Mucosa of descending colon (tissue), 3 donors: Measurements from ENCODE around the gene SCUBE3. TPM values are rescaled to one million over a fixed set of nuclear protein-coding genes. Genes with fewer than 3 reads are reported as not detected.

ENCODE experiments used
- ATAC-seq: fragments of 200-7000 bp; cut with Tn5 transposase; one replicate; pipeline ENCODE4 v1.9.1; 2020; ENCODE audit warnings: mild to moderate bottlenecking, moderate library complexity
- DNase-seq, 3 donors: peaks; one replicate each; pipeline ENCODE4 v3.0.0-alpha.2; 2020
- H3K36me3 ChIP-seq: fragments of 200-600 bp; one replicate; pipeline ENCODE4 v1.8.0; 2021; ENCODE audit warnings: low read depth, mild to moderate bottlenecking
- H3K4me1 ChIP-seq: fragments of 200-600 bp; one replicate; pipeline ENCODE4 v1.8.0; 2021; ENCODE audit warnings: low read depth, mild to moderate bottlenecking
- H3K4me3 ChIP-seq: fragments of 200-600 bp; one replicate; pipeline ENCODE4 v1.8.0; 2021; ENCODE audit warnings: mild to moderate bottlenecking
- H3K9me3 ChIP-seq: fragments of 200-600 bp; one replicate; pipeline ENCODE4 v1.8.0; 2021; ENCODE audit warnings: mild to moderate bottlenecking
- intact Hi-C, 2 donors: fragments of 100-400 bp; cut with DNase I in 1 of 2; cut with micrococcal nuclease in 1 of 2; formaldehyde crosslinking; loops; one replicate each; pipeline versions ENCODE4 v1.11.0 to v1.11.1; 2022; cut with DNase I, micrococcal nuclease
- total RNA-seq, 3 donors: library from RNA; stranded (reverse); fragmentation: NEBNext Ultra II Directional in 2 of 3; extraction: Animal tissue kit (Norgen Biotek cat#: 25700) in 2 of 3; gene quantifications; one replicate each; pipeline versions ENCODE4 v1.2.1 to v1.2.4, GENCODE V29; 2021 to 2023
- TF ChIP-seq, protein P1 (sequence below): fragments of 200-600 bp; IDR thresholded peaks from one replicate; pipeline ENCODE4 v1.8.0; 2022; ENCODE audit warnings: antibody characterized with exemption, mild to moderate bottlenecking
- donor health status: DM: no; HTN: no; CAD: no; lungs with moderate emphysema.
- donor health status: DM: no; HTN: no; CAD: no.
- donor health status: DM: no; HTN: yes; CAD: no.

Gene SCUBE3
- total RNA-seq, 3 donors from 2014 or later: 0.14 to 11.6 (median 0.26) TPM

- ATAC-seq: no peak
- Histone ChIP-seq H3K36me3 (no peaks in the 10 kb centered on the region), H3K4me1 (no peaks in the 10 kb centered on the region), H3K4me3 (no peak overlapping the region), H3K9me3 (no peaks in the 10 kb centered on the region)
- TF ChIP-seq, protein P1, sequence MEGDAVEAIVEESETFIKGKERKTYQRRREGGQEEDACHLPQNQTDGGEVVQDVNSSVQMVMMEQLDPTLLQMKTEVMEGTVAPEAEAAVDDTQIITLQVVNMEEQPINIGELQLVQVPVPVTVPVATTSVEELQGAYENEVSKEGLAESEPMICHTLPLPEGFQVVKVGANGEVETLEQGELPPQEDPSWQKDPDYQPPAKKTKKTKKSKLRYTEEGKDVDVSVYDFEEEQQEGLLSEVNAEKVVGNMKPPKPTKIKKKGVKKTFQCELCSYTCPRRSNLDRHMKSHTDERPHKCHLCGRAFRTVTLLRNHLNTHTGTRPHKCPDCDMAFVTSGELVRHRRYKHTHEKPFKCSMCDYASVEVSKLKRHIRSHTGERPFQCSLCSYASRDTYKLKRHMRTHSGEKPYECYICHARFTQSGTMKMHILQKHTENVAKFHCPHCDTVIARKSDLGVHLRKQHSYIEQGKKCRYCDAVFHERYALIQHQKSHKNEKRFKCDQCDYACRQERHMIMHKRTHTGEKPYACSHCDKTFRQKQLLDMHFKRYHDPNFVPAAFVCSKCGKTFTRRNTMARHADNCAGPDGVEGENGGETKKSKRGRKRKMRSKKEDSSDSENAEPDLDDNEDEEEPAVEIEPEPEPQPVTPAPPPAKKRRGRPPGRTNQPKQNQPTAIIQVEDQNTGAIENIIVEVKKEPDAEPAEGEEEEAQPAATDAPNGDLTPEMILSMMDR: no peak
- no peak for DNase-seq
- intact Hi-C loops: no loop called here
Observed at GRCh38 chr6:35231563-35231962, 17.8 kb downstream of the SCUBE3 start.

- DNase-seq (no peak), ATAC-seq (no peak)
- Histone ChIP-seq H3K36me3 (no peaks in the 10 kb centered on the region), H3K4me3 (no peak overlapping the region), H3K4me1 (no peaks in the 10 kb centered on the region), H3K9me3 (no peaks in the 10 kb centered on the region)
- intact Hi-C loops: no loop called here
- TF ChIP-seq, protein P1: no peak
Observed at GRCh38 chr6:35234901-35235300, 21.1 kb downstream of the SCUBE3 start.

- Histone ChIP-seq H3K4me3 (no peak overlapping the region), H3K4me1 (no peaks in the 10 kb centered on the region), H3K9me3 (no peaks in the 10 kb centered on the region), H3K36me3 (no peaks in the 10 kb centered on the region)
- TF ChIP-seq, protein P1: no peak
- intact Hi-C loops: no loop called here
- ATAC-seq (no peak), DNase-seq (no peak)
Observed at GRCh38 chr6:35236223-35236622, 22.5 kb downstream of the SCUBE3 start.

- Histone ChIP-seq H3K9me3 (no peaks in the 10 kb centered on the region), H3K4me1 (no peaks in the 10 kb centered on the region), H3K4me3 (no peak overlapping the region), H3K36me3 (no peaks in the 10 kb centered on the region)
- TF ChIP-seq, protein P1: no peak
- ATAC-seq (no peak), DNase-seq (no peak)
- intact Hi-C loops: no loop called here
Observed at GRCh38 chr6:35237476-35237875, 23.7 kb downstream of the SCUBE3 start.

DNA sequence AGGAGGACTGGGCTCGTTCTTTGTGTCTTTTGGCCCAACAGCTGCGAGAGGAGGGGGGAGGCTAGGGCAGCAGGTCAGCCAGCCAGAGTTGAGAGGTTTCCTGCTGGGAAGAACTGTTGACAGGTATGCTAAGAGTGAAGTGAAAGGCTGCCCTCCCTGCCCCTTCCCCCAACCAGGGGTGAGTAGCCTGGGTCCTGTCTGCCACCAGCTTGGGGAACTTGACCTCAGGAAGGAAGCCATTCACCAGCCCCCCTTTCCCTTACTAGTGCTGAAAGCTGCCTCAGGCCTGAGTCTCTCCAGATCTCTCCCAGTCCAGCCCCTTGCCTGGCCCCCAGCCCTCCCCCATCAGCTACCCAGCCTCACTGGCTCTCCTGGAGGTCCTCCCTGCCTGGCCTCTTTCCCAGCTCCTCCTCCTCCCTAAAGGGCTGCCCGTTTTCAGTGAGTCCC, 25.1 kb downstream of the SCUBE3 start:
- DNase-seq (no peak), ATAC-seq (no peak)
- Histone ChIP-seq H3K36me3 (no peaks in the 10 kb centered on the region), H3K4me1 (no peaks in the 10 kb centered on the region), H3K4me3 (no peak overlapping the region), H3K9me3 (no peaks in the 10 kb centered on the region)
- intact Hi-C loops: no loop called here
- TF ChIP-seq, protein P1: no peak

DNA sequence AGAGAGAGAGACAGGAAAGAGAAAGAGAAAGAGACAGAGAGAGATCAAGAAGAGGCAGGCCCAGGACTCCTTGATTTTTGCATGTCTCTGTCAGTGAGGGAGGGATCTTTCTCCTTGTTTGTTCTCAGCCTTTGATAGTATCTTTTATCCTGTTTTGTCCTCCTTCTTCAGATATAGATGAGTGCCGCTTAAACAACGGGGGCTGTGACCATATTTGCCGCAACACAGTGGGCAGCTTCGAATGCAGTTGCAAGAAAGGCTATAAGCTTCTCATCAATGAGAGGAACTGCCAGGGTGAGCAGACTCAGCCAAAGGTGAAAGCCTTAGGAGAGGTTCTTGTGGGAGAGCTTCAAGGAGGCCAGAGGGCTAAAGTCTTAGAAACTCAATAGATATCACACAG, 25.8 kb downstream of the SCUBE3 start:
- Histone ChIP-seq H3K9me3 (no peaks in the 10 kb centered on the region), H3K4me1 (no peaks in the 10 kb centered on the region), H3K36me3 (no peaks in the 10 kb centered on the region), H3K4me3 (no peak overlapping the region)
- no peak for DNase-seq
- TF ChIP-seq, protein P1: no peak
- intact Hi-C loops: no loop called here
- ATAC-seq: no peak
